Mesendoderm (in vitro differentiated cells): Measurements from ENCODE around the gene MROH2A.

ENCODE experiments used
- DNase-seq: peaks from one replicate; pipeline ENCODE4 v3.0.0; 2013
- H2AK5ac ChIP-seq: 2 replicates; pipeline ENCODE4 v1.6.1; 2013; ENCODE audit warnings: low read length, inconsistent platforms
- H2BK120ac ChIP-seq: 2 replicates; pipeline ENCODE4 v1.6.1; 2013; ENCODE audit warnings: low read depth, mild to moderate bottlenecking, low read length, moderate library complexity, mixed read lengths
- H2BK15ac ChIP-seq: replicated peaks from 2 replicates; pipeline ENCODE4 v1.6.1; 2013; ENCODE audit warnings: low read depth, mild to moderate bottlenecking, moderate library complexity
- H2BK5ac ChIP-seq: 2 replicates; pipeline ENCODE4 v1.6.1; 2013; ENCODE audit warnings: low read length, inconsistent platforms
- H3K18ac ChIP-seq: 2 replicates; pipeline ENCODE4 v1.6.1; 2013; ENCODE audit warnings: mild to moderate bottlenecking, low read length, mixed read lengths
- H3K23ac ChIP-seq: one replicate; pipeline ENCODE4 v1.6.1; 2013; ENCODE audit warnings: low read length
- H3K27ac ChIP-seq: 2 replicates; pipeline ENCODE4 v1.5.1; 2013; ENCODE audit warnings: low read depth, mild to moderate bottlenecking, inconsistent platforms, low read length, moderate library complexity
- H3K27me3 ChIP-seq: 2 replicates; pipeline ENCODE4 v1.6.1; 2013; ENCODE audit warnings: low read length, control low read depth, mild to moderate bottlenecking, inconsistent platforms; ENCODE audit not compliant: insufficient read depth, poor library complexity
- H3K36me3 ChIP-seq: 2 replicates; pipeline ENCODE4 v1.6.1; 2013; ENCODE audit warnings: low read length, inconsistent platforms; ENCODE audit not compliant: control insufficient read depth, insufficient read depth
- H3K4ac ChIP-seq: one replicate; pipeline ENCODE4 v1.6.1; 2013; ENCODE audit warnings: low read depth, mild to moderate bottlenecking, low read length, moderate library complexity
- H3K4me1 ChIP-seq: 2 replicates; pipeline ENCODE4 v1.6.1; 2013; ENCODE audit warnings: low read depth, low read length, inconsistent platforms; ENCODE audit not compliant: control insufficient read depth
- H3K4me2 ChIP-seq: 2 replicates; pipeline ENCODE4 v1.6.1; 2013; ENCODE audit warnings: low read length
- H3K4me3 ChIP-seq: 2 replicates; pipeline ENCODE4 v1.5.1; 2013; ENCODE audit warnings: mild to moderate bottlenecking, low read length
- H3K56ac ChIP-seq: one replicate; pipeline ENCODE4 v1.6.1; 2013; ENCODE audit warnings: low read length
- H3K79me1 ChIP-seq: 2 replicates; pipeline ENCODE4 v1.6.1; 2013; ENCODE audit warnings: low read length, inconsistent platforms
- H3K79me2 ChIP-seq: 2 replicates; pipeline ENCODE4 v1.6.1; 2013; ENCODE audit warnings: mild to moderate bottlenecking, low read length; ENCODE audit not compliant: control insufficient read depth, insufficient read depth
- H3K9ac ChIP-seq: 2 replicates; pipeline ENCODE4 v1.6.1; 2013; ENCODE audit warnings: low read length, inconsistent platforms
- H4K5ac ChIP-seq: one replicate; pipeline ENCODE4 v1.6.1; 2013; ENCODE audit warnings: low read length
- H4K8ac ChIP-seq: one replicate; pipeline ENCODE4 v1.6.1; 2013; ENCODE audit warnings: low read depth, mild to moderate bottlenecking, control low read depth, low read length, moderate library complexity
- WGBS: extraction: QIAGEN DNeasy Blood & Tissue Kit; methylation state at CpG from one replicate; pipeline ENCODE4 v1.1.7; 2013; ENCODE audit warnings: low lambda C conversion rate, missing lambda C conversion rate; ENCODE audit not compliant: insufficient coverage; ENCODE audit errors: extremely low coverage; 5-methylcytosine and 5-hydroxymethylcytosine counted together

MROH2A gene

GRCh38 chr2:233760043-233760442, 18.1 kb upstream of the MROH2A start, which contains the start of gene UGT1A1:
Gene UGT1A1 (plus strand): TSS chr2:233760270. CDS start chr2:233760288, 18 bp downstream.
- Histone ChIP-seq H3K4me3 (no peak within 1 kb of the TSS), H4K8ac (no peak within 1 kb of the TSS), H3K18ac (no peak within 1 kb of the TSS), H3K4me2 (no peak within 1 kb of the TSS), H3K79me2 (no peaks in the 10 kb centered on the region), H2BK120ac (no peak within 1 kb of the TSS), H4K5ac (no peak within 1 kb of the TSS), H3K56ac (no peak within 1 kb of the TSS), H3K27ac (no peak within 1 kb of the TSS), H2BK15ac (no peak within 1 kb of the TSS), H2BK5ac (no peak within 1 kb of the TSS), H3K4me1 (no peaks in the 10 kb centered on the region), H3K27me3 (no peaks in the 10 kb centered on the region), H2AK5ac (no peak within 1 kb of the TSS), H3K36me3 (no peaks in the 10 kb centered on the region), H3K79me1 (no peaks in the 10 kb centered on the region), H3K9ac (no peak within 1 kb of the TSS), H3K23ac (no peak within 1 kb of the TSS), H3K4ac (no peak within 1 kb of the TSS)
- no CpG with 5 or more reads among the region's 6 CpGs for WGBS
- DNase-seq: no peak

- Histone ChIP-seq H3K23ac (no peak overlapping the region), H3K36me3 (no peaks in the 10 kb centered on the region), H3K27ac (no peak overlapping the region), H3K4me2 (no peak overlapping the region), H3K18ac (no peak overlapping the region), H2BK120ac (no peak overlapping the region), H3K79me1 (no peaks in the 10 kb centered on the region), H2AK5ac (no peak overlapping the region), H2BK5ac (no peak overlapping the region), H3K4ac (no peak overlapping the region), H3K4me1 (no peaks in the 10 kb centered on the region), H4K5ac (no peak overlapping the region), H3K9ac (no peak overlapping the region), H3K79me2 (no peaks in the 10 kb centered on the region), H3K4me3 (no peak overlapping the region), H3K56ac (no peak overlapping the region), H4K8ac (no peak overlapping the region), H2BK15ac (no peak overlapping the region), H3K27me3 (no peaks in the 10 kb centered on the region)
- no peak for DNase-seq
- WGBS: no CpG with 5 or more reads among the region's 4 CpGs
These were observed 16.9 kb upstream of the MROH2A start for GRCh38 chr2:233761040-233761769.

- H2BK15ac ChIP-seq: no peak overlapping the region
- no peaks in the 10 kb centered on the region for H3K4me1 ChIP-seq
- no peak overlapping the region for H3K9ac ChIP-seq
- no peak overlapping the region for H2BK5ac ChIP-seq
- H3K23ac ChIP-seq: no peak overlapping the region
- H3K27me3 ChIP-seq: no peaks in the 10 kb centered on the region
- no peaks in the 10 kb centered on the region for H3K79me2 ChIP-seq
- no CpG with 5 or more reads among the region's 7 CpGs for WGBS
- H3K4ac ChIP-seq: no peak overlapping the region
- no peak overlapping the region for H4K8ac ChIP-seq
- no peak overlapping the region for H3K27ac ChIP-seq
- H2BK120ac ChIP-seq: no peak overlapping the region
- no peak overlapping the region for H4K5ac ChIP-seq
- DNase-seq: no peak
- no peak overlapping the region for H3K18ac ChIP-seq
- H3K56ac ChIP-seq: no peak overlapping the region
- H3K4me2 ChIP-seq: no peak overlapping the region
- no peaks in the 10 kb centered on the region for H3K36me3 ChIP-seq
- no peak overlapping the region for H3K4me3 ChIP-seq
- H3K79me1 ChIP-seq: no peaks in the 10 kb centered on the region
- H2AK5ac ChIP-seq: no peak overlapping the region
These were observed 13.9 kb upstream of the MROH2A start for GRCh38 chr2:233764264-233764663.

GRCh38 chr2:233764761-233765160, 13.4 kb upstream of the MROH2A start:
- no peak overlapping the region for H3K4me3 ChIP-seq
- no peaks in the 10 kb centered on the region for H3K27me3 ChIP-seq
- H2BK15ac ChIP-seq: no peak overlapping the region
- no peak overlapping the region for H3K23ac ChIP-seq
- no peaks in the 10 kb centered on the region for H3K36me3 ChIP-seq
- no peak overlapping the region for H3K27ac ChIP-seq
- no peaks in the 10 kb centered on the region for H3K79me2 ChIP-seq
- H3K79me1 ChIP-seq: no peaks in the 10 kb centered on the region
- no peak overlapping the region for H2AK5ac ChIP-seq
- no CpG with 5 or more reads among the region's 3 CpGs for WGBS
- no peak for DNase-seq
- no peak overlapping the region for H3K56ac ChIP-seq
- no peak overlapping the region for H3K18ac ChIP-seq
- no peak overlapping the region for H3K4me2 ChIP-seq
- H4K5ac ChIP-seq: no peak overlapping the region
- no peak overlapping the region for H4K8ac ChIP-seq
- H3K9ac ChIP-seq: no peak overlapping the region
- H2BK5ac ChIP-seq: no peak overlapping the region
- H3K4me1 ChIP-seq: no peaks in the 10 kb centered on the region
- no peak overlapping the region for H3K4ac ChIP-seq
- no peak overlapping the region for H2BK120ac ChIP-seq

- H4K5ac ChIP-seq: no peak overlapping the region
- H3K79me2 ChIP-seq: no peaks in the 10 kb centered on the region
- H3K27me3 ChIP-seq: no peaks in the 10 kb centered on the region
- H3K4me2 ChIP-seq: no peak overlapping the region
- H3K27ac ChIP-seq: no peak overlapping the region
- no peak overlapping the region for H3K23ac ChIP-seq
- H3K4ac ChIP-seq: no peak overlapping the region
- no peak for DNase-seq
- H3K79me1 ChIP-seq: no peaks in the 10 kb centered on the region
- WGBS: no CpG with 5 or more reads among the region's 4 CpGs
- no peak overlapping the region for H2BK120ac ChIP-seq
- H2BK15ac ChIP-seq: no peak overlapping the region
- no peak overlapping the region for H2AK5ac ChIP-seq
- H2BK5ac ChIP-seq: no peak overlapping the region
- H3K4me1 ChIP-seq: no peaks in the 10 kb centered on the region
- H3K36me3 ChIP-seq: no peaks in the 10 kb centered on the region
- no peak overlapping the region for H4K8ac ChIP-seq
- no peak overlapping the region for H3K4me3 ChIP-seq
- H3K18ac ChIP-seq: no peak overlapping the region
- H3K9ac ChIP-seq: no peak overlapping the region
- no peak overlapping the region for H3K56ac ChIP-seq
These were observed 11.7 kb upstream of the MROH2A start for GRCh38 chr2:233766416-233766815.

- Histone ChIP-seq H3K4me3 (no peak overlapping the region), H3K36me3 (no peaks in the 10 kb centered on the region), H3K4ac (no peak overlapping the region)
These were observed 10.1 kb upstream of the MROH2A start for GRCh38 chr2:233768076-233768475.

More at GRCh38 chr2:233768076-233768475, 10.1 kb upstream of the MROH2A start:
- no peak overlapping the region for H4K8ac ChIP-seq
- peak; percentile 2 for DNase-seq
- H3K27ac ChIP-seq: no peak overlapping the region
- no peak overlapping the region for H3K18ac ChIP-seq
- H2AK5ac ChIP-seq: no peak overlapping the region
- H2BK15ac ChIP-seq: no peak overlapping the region
- H3K4me2 ChIP-seq: no peak overlapping the region
- H3K79me1 ChIP-seq: no peaks in the 10 kb centered on the region
- H4K5ac ChIP-seq: no peak overlapping the region
- no peak overlapping the region for H3K23ac ChIP-seq
- H3K27me3 ChIP-seq: no peaks in the 10 kb centered on the region
- H3K9ac ChIP-seq: no peak overlapping the region
- WGBS: no CpG with 5 or more reads among the region's 4 CpGs
- H3K4me1 ChIP-seq: no peaks in the 10 kb centered on the region
- H3K79me2 ChIP-seq: no peaks in the 10 kb centered on the region
- no peak overlapping the region for H2BK5ac ChIP-seq
- no peak overlapping the region for H3K56ac ChIP-seq
- no peak overlapping the region for H2BK120ac ChIP-seq
